Mesenchymal stem cell (in vitro differentiated cells and primary cell): Measurements from ENCODE around the gene EDN1.
A peak's percentile ranks its signal among the peaks of the same experiment; 100 is the strongest.

Source experiments
- DNase-seq: peaks from one replicate; pipeline ENCODE4 v3.0.0-alpha.2; 2013
- H2AFZ ChIP-seq: one replicate; pipeline ENCODE4 v1.6.1; 2013; ENCODE audit warnings: low read depth, mild to moderate bottlenecking, control low read depth, inconsistent platforms, low read length, moderate library complexity
- H2AK5ac ChIP-seq: 2 replicates; pipeline ENCODE4 v1.6.1; 2013; ENCODE audit warnings: low read length, moderate library complexity, mild to moderate bottlenecking, inconsistent platforms; ENCODE audit not compliant: severe bottlenecking
- H2BK120ac ChIP-seq: one replicate; pipeline ENCODE4 v1.6.1; 2013; ENCODE audit warnings: low read depth, mild to moderate bottlenecking, inconsistent platforms, low read length, moderate library complexity
- H2BK12ac ChIP-seq, 2 experiments: one replicate each; pipeline ENCODE4 v1.6.1; 2013; ENCODE audit warnings: inconsistent platforms in 2 of 2, low read length in 2 of 2, mild to moderate bottlenecking in 2 of 2, moderate library complexity in 2 of 2, control low read depth in 1 of 2
- H2BK15ac ChIP-seq: one replicate; pipeline ENCODE4 v1.6.1; 2013; ENCODE audit warnings: mild to moderate bottlenecking, low read depth, inconsistent platforms; ENCODE audit not compliant: poor library complexity, severe bottlenecking
- H2BK5ac ChIP-seq: 2 replicates; pipeline ENCODE4 v1.6.1; 2013; ENCODE audit warnings: low read depth, mild to moderate bottlenecking, low read length, control low read depth, inconsistent platforms; ENCODE audit not compliant: poor library complexity, severe bottlenecking
- H3K14ac ChIP-seq, 2 experiments: one replicate each; pipeline ENCODE4 v1.6.1; 2013; ENCODE audit warnings: inconsistent platforms in 2 of 2, low read length in 2 of 2, control low read depth in 1 of 2, mild to moderate bottlenecking in 1 of 2, moderate library complexity in 1 of 2
- H3K18ac ChIP-seq, 2 experiments: one replicate each; pipeline ENCODE4 v1.6.1; 2013; ENCODE audit warnings: inconsistent platforms in 2 of 2, low read length in 2 of 2, control low read depth in 1 of 2, low read depth in 1 of 2, mild to moderate bottlenecking in 1 of 2
- H3K23ac ChIP-seq, 2 experiments: one replicate each; pipeline ENCODE4 v1.6.1; 2013; ENCODE audit warnings: inconsistent platforms in 2 of 2, low read length in 2 of 2, mild to moderate bottlenecking in 2 of 2, moderate library complexity in 2 of 2, control low read depth in 1 of 2
- H3K27ac ChIP-seq: 2 replicates; pipeline ENCODE4 v1.5.1; 2013; ENCODE audit warnings: mild to moderate bottlenecking, moderate library complexity, low read length, control low read depth, inconsistent platforms; ENCODE audit not compliant: poor library complexity, severe bottlenecking
- H3K27me3 ChIP-seq, 2 experiments: 2 replicates each; pipeline versions ENCODE4 v1.6.1 to v1.7.0; 2013; ENCODE audit warnings: low read length in 2 of 2, mild to moderate bottlenecking in 2 of 2, moderate library complexity in 2 of 2, control low read depth in 1 of 2, inconsistent platforms in 1 of 2; ENCODE audit not compliant: control insufficient read depth in 1 of 2, insufficient read depth in 1 of 2
- H3K36me3 ChIP-seq, 2 experiments: 2 replicates each; pipeline versions ENCODE4 v1.6.1 to v1.7.0; 2013; ENCODE audit warnings: low read length in 2 of 2, control low read depth in 1 of 2, inconsistent platforms in 1 of 2, low read depth in 1 of 2, mild to moderate bottlenecking in 1 of 2; ENCODE audit not compliant: insufficient read depth in 2 of 2, control insufficient read depth in 1 of 2
- H3K4ac ChIP-seq, 2 experiments: one replicate each; pipeline ENCODE4 v1.6.1; 2013; ENCODE audit warnings: inconsistent platforms in 2 of 2, low read length in 2 of 2, mild to moderate bottlenecking in 2 of 2, moderate library complexity in 2 of 2, control low read depth in 1 of 2, low read depth in 1 of 2
- H3K4me1 ChIP-seq: 2 replicates; pipeline ENCODE4 v1.6.1; 2013; ENCODE audit warnings: low read depth, low read length, control low read depth; ENCODE audit not compliant: control insufficient read depth, insufficient read depth
- H3K4me2 ChIP-seq: 2 replicates; pipeline ENCODE4 v1.6.1; 2013; ENCODE audit warnings: low read length, mild to moderate bottlenecking, inconsistent platforms; ENCODE audit not compliant: poor library complexity, severe bottlenecking
- H3K4me3 ChIP-seq, 2 experiments: 2 replicates each; pipeline versions ENCODE4 v1.5.1 to v1.7.0; 2013; ENCODE audit warnings: low read length in 2 of 2, mild to moderate bottlenecking in 2 of 2, control low read depth in 1 of 2, low read depth in 1 of 2; ENCODE audit not compliant: insufficient read depth in 1 of 2
- H3K79me1 ChIP-seq: replicated peaks from 2 replicates; pipeline ENCODE4 v1.6.1; 2013; ENCODE audit warnings: mild to moderate bottlenecking, control low read depth, low read length, inconsistent platforms; ENCODE audit not compliant: poor library complexity, severe bottlenecking
- H3K9ac ChIP-seq: 2 replicates; pipeline ENCODE4 v1.7.0; 2013; ENCODE audit warnings: mild to moderate bottlenecking, low read length, moderate library complexity
- H3K9me3 ChIP-seq: 2 replicates; pipeline ENCODE4 v1.7.0; 2013; ENCODE audit warnings: mild to moderate bottlenecking, low read length; ENCODE audit not compliant: control insufficient read depth
- H4K8ac ChIP-seq: one replicate; pipeline ENCODE4 v1.6.1; 2013; ENCODE audit warnings: inconsistent platforms, mild to moderate bottlenecking, low read length, moderate library complexity
- H4K91ac ChIP-seq: one replicate; pipeline ENCODE4 v1.6.1; 2013; ENCODE audit warnings: mild to moderate bottlenecking, low read length, inconsistent platforms
- WGBS: methylation state at CpG from one replicate; pipeline ENCODE4 v1.1.7; 2013; ENCODE audit warnings: mixed read lengths; 5-methylcytosine and 5-hydroxymethylcytosine counted together

Gene EDN1

GRCh38 chr6:12325872-12326271 is 35.7 kb downstream of the EDN1 start:
- H3K9me3 ChIP-seq: no peaks in the 10 kb centered on the region
- H3K23ac ChIP-seq: no peak overlapping the region
- H3K27ac ChIP-seq: no peak overlapping the region
- no peak overlapping the region for H3K9ac ChIP-seq
- H2AK5ac ChIP-seq: no peak overlapping the region
- no peak overlapping the region for H2BK12ac ChIP-seq
- H2BK15ac ChIP-seq: no peak overlapping the region
- no peak overlapping the region for H2BK5ac ChIP-seq
- no peak for DNase-seq
- no peak overlapping the region for H3K4me2 ChIP-seq
- no peak overlapping the region for H3K14ac ChIP-seq
- no peak overlapping the region for H4K8ac ChIP-seq
- peaks cover 7% of the 10 kb centered on the region for H3K4me1 ChIP-seq
- no peak overlapping the region for H2AFZ ChIP-seq
- H3K36me3 ChIP-seq: no peaks in the 10 kb centered on the region
- H4K91ac ChIP-seq: no peak overlapping the region
- H3K18ac ChIP-seq: no peak overlapping the region
- 41% methylated on average over 3 of the region's 3 CpGs for WGBS
- no peak overlapping the region for H2BK120ac ChIP-seq
- H3K79me1 ChIP-seq: no peaks in the 10 kb centered on the region
- H3K27me3 ChIP-seq: peaks cover 0 to 5% of the 10 kb centered on the region in 2 experiments
- no peak overlapping the region for H3K4me3 ChIP-seq
- H3K4ac ChIP-seq: no peak overlapping the region

- no peak overlapping the region for H2AK5ac ChIP-seq
- H2BK12ac ChIP-seq: no peak overlapping the region
- no peak overlapping the region for H3K4me2 ChIP-seq
- H2BK120ac ChIP-seq: no peak overlapping the region
- no peak overlapping the region for H3K18ac ChIP-seq
- H3K4ac ChIP-seq: no peak overlapping the region
- no peak overlapping the region for H3K23ac ChIP-seq
- H3K27ac ChIP-seq: peak overlapping the region; percentile 16
- 95% methylated on average over 2 of the region's 2 CpGs for WGBS
- H3K79me1 ChIP-seq: no peaks in the 10 kb centered on the region
- H3K14ac ChIP-seq: no peak overlapping the region
- H4K8ac ChIP-seq: no peak overlapping the region
- no peak for DNase-seq
- H2BK15ac ChIP-seq: no peak overlapping the region
- H4K91ac ChIP-seq: no peak overlapping the region
- H2AFZ ChIP-seq: no peak overlapping the region
- H3K4me1 ChIP-seq: peaks cover 7% of the 10 kb centered on the region
- H3K9me3 ChIP-seq: no peaks in the 10 kb centered on the region
- no peak overlapping the region for H3K9ac ChIP-seq
- H3K36me3 ChIP-seq: no peaks in the 10 kb centered on the region
- no peak overlapping the region for H2BK5ac ChIP-seq
- peaks cover 0 to 5% of the 10 kb centered on the region in 2 experiments for H3K27me3 ChIP-seq
- H3K4me3 ChIP-seq: no peak overlapping the region
Observed at GRCh38 chr6:12327391-12327790, 37.2 kb downstream of the EDN1 start.

- H3K9ac ChIP-seq: no peak overlapping the region
- no peak overlapping the region for H3K4ac ChIP-seq
- no peak overlapping the region for H3K14ac ChIP-seq
- peaks cover 0 to 5% of the 10 kb centered on the region in 2 experiments for H3K27me3 ChIP-seq
- H3K9me3 ChIP-seq: no peaks in the 10 kb centered on the region
- H2BK15ac ChIP-seq: no peak overlapping the region
- H2AFZ ChIP-seq: no peak overlapping the region
- no peak overlapping the region for H3K23ac ChIP-seq
- peaks cover 7% of the 10 kb centered on the region for H3K4me1 ChIP-seq
- WGBS: 82% methylated on average over 4 of the region's 4 CpGs
- no peaks in the 10 kb centered on the region for H3K79me1 ChIP-seq
- H3K4me3 ChIP-seq: no peak overlapping the region
- no peak for DNase-seq
- no peak overlapping the region for H3K18ac ChIP-seq
- H2BK120ac ChIP-seq: no peak overlapping the region
- no peak overlapping the region for H2BK5ac ChIP-seq
- H3K36me3 ChIP-seq: no peaks in the 10 kb centered on the region
- no peak overlapping the region for H4K8ac ChIP-seq
- no peak overlapping the region for H3K4me2 ChIP-seq
- H2BK12ac ChIP-seq: no peak overlapping the region
- peak overlapping the region; percentile 89 for H2AK5ac ChIP-seq
- H3K27ac ChIP-seq: peak overlapping the region; percentile 16
- H4K91ac ChIP-seq: no peak overlapping the region
Observed at GRCh38 chr6:12327988-12328387, 37.8 kb downstream of the EDN1 start.

- H3K79me1 ChIP-seq: no peaks in the 10 kb centered on the region
- peaks cover 0 to 5% of the 10 kb centered on the region in 2 experiments for H3K27me3 ChIP-seq
- peak overlapping the region in 1 of 2 experiments; percentile 41 for H2BK12ac ChIP-seq
- peak overlapping the region; percentile 10 for H2AK5ac ChIP-seq
- no peak overlapping the region for H3K18ac ChIP-seq
- H3K4me1 ChIP-seq: peaks cover 6% of the 10 kb centered on the region
- H2BK15ac ChIP-seq: no peak overlapping the region
- H4K8ac ChIP-seq: no peak overlapping the region
- H2BK120ac ChIP-seq: no peak overlapping the region
- H3K9ac ChIP-seq: no peak overlapping the region
- H4K91ac ChIP-seq: no peak overlapping the region
- H3K9me3 ChIP-seq: no peaks in the 10 kb centered on the region
- no peak overlapping the region for H3K4me3 ChIP-seq
- H2AFZ ChIP-seq: no peak overlapping the region
- H2BK5ac ChIP-seq: no peak overlapping the region
- H3K4me2 ChIP-seq: no peak overlapping the region
- H3K23ac ChIP-seq: no peak overlapping the region
- no peak overlapping the region for H3K4ac ChIP-seq
- no peak for DNase-seq
- H3K36me3 ChIP-seq: no peaks in the 10 kb centered on the region
- WGBS: 94% methylated on average over 3 of the region's 3 CpGs
- no peak overlapping the region for H3K27ac ChIP-seq
- no peak overlapping the region for H3K14ac ChIP-seq
Observed at GRCh38 chr6:12328701-12329100, 38.5 kb downstream of the EDN1 start.
